Prostate gland (tissue), 2 donors: Measurements from ENCODE around the gene PLEKHH1.

Experiments used
- POLR2A ChIP-seq: fragments of 450-650 bp; IDR thresholded peaks from one replicate; pipeline ENCODE4 v1.6.1; 2016; ENCODE audit warnings: antibody characterized with exemption, mild to moderate bottlenecking
- TF ChIP-seq, protein P1 (sequence below), 4 experiments: fragments of 200-600 bp in 2 of 4; fragments of 450-650 bp in 2 of 4; sonication (generic) in 2 of 4; IDR thresholded peaks; 1 replicate in 3 of 4; 2 replicates in 1 of 4; pipeline ENCODE4 v1.5.1; 2016 to 2019; ENCODE audit warnings: antibody characterized with exemption in 4 of 4, mild to moderate bottlenecking in 2 of 4, moderate library complexity in 2 of 4

DNA sequence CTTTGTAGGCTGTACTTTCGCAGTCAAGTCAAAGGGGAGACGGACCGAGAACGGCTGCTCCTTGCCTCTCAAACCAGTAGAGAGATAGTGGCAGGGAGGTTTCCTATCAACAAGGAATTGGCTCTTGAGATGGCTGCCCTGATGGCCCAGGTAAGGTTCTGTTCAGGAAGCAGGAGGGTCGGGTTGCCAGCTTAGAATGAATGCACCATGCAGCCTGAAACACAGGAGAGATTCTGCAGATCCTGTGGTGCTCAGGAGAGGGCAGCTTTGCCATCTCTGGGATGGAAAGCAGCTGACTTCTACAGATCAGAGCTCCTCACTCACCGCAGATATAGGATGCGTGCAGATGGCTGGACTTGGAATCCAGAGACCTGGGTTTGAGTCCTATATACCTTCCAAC lies 49.0 kb downstream of the PLEKHH1 start:
- TF ChIP-seq, protein P1, sequence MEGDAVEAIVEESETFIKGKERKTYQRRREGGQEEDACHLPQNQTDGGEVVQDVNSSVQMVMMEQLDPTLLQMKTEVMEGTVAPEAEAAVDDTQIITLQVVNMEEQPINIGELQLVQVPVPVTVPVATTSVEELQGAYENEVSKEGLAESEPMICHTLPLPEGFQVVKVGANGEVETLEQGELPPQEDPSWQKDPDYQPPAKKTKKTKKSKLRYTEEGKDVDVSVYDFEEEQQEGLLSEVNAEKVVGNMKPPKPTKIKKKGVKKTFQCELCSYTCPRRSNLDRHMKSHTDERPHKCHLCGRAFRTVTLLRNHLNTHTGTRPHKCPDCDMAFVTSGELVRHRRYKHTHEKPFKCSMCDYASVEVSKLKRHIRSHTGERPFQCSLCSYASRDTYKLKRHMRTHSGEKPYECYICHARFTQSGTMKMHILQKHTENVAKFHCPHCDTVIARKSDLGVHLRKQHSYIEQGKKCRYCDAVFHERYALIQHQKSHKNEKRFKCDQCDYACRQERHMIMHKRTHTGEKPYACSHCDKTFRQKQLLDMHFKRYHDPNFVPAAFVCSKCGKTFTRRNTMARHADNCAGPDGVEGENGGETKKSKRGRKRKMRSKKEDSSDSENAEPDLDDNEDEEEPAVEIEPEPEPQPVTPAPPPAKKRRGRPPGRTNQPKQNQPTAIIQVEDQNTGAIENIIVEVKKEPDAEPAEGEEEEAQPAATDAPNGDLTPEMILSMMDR (IDR thresholded peaks at IDR 0.05) = no peak
- no peak for TF ChIP-seq POLR2A
